ENCODE results near the gene NKAIN1. TPM values are rescaled to one million over a fixed set of nuclear protein-coding genes. Genes with fewer than 3 reads are reported as not detected.
A peak's percentile ranks its signal among the peaks of the same experiment; 100 is the strongest.

Gene NKAIN1
- total RNA-seq, 2 donors from 2014 or later, result not detected

DNA sequence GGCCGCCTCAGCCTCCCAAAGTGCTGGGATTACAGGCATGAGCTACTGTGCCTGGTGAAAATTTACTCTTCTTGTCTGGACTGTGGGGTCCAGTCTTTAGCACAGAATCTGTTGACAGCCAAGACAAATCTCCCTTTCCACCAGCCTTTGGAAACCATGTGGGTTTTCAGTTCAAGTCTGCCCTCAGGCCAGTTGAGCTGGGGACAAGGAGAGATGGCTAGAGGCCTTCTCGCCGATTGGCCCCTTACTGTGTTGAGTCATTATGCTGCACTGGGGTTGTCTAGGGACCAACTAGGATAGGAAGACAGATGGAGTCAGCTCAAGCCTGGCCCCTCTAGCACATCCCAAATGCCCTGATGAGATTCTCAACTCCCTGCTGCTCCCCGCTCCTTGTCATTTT, 8.6 kb upstream of the NKAIN1 start:
- Mint-ChIP-seq H3K4me1 (ENCODE audit: low read depth in 2 of 2) (no peaks in the 10 kb centered on the region), H3K4me3 (no peak overlapping the region), H3K9me3 (no peaks in the 10 kb centered on the region), H3K27me3 (peaks cover 0 to 2% of the 10 kb centered on the region in 2 donors), H3K27ac (no peak overlapping the region), H3K36me3 (no peaks in the 10 kb centered on the region)
- no peak for DNase-seq (ENCODE audit: low spot score)
- ATAC-seq, result no peak

DNA sequence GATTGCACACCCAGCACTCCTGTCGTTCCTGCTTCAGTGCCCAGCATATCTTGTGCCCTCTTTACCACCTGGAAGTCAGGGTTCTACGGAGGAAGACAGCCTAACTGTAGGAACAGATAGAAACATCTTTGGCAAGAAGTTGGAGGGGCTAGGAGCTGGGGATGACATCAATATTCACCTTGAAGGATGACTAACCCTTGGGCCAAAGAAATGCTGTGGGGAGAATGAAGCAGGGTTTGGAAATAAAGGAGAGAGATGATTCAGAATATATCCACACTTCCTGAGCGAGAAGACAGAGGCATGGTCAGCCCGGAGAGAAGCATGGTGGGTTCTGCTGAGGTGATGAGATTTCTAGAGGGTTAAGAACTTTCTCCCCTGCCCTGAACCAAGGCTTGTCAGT, 4.6 kb upstream of the NKAIN1 start:
- peaks cover 15 to 17% of the 10 kb centered on the region in 2 donors for H3K27me3 Mint-ChIP-seq
- no peak overlapping the region for H3K4me3 Mint-ChIP-seq
- no peak overlapping the region for H3K27ac Mint-ChIP-seq
- no peak for DNase-seq (ENCODE audit: low spot score)
- H3K4me1 Mint-ChIP-seq (ENCODE audit: low read depth in 2 of 2), result peaks cover 4 to 6% of the 10 kb centered on the region in 2 donors
- H3K36me3 Mint-ChIP-seq, result no peaks in the 10 kb centered on the region
- ATAC-seq, result no peak
- H3K9me3 Mint-ChIP-seq, result no peaks in the 10 kb centered on the region

DNA sequence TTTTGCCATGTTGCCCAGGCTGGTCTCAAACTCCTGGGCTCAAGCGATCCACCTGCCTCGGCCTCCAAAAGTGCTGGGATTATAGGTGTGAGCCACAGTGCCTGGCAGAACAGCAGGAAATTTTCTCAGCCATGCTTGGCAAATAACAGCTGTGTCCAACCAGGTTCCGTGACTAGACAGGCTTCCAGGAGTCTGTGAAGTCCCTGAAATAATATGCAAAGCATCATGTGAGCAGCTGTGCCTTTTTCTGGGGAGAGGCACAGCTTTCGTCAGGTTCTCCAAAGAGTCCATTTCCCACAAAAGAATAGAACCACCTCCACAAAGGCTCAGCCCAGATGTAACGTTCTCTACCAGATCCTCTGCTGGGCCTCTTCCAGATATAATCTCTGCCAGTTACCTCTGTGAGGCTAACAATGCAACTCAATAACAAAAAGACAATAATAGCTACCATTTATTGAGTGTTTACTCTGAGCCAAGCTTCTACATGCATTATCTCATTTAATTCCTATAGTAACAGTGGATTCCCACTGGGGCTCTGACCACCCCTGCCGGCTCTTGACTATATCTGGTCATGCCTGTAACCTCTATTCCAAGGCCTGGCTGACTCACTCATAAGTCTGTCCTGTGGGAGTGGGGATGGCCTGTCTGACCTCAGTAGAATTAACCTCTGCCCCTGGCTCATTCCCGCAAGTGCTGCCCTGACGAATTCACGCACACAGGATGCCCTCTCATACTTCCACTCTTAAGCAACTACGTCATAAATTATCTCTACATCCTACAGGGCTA, 4.0 kb upstream of the NKAIN1 start:
- Mint-ChIP-seq H3K27me3 (peaks cover 19 to 23% of the 10 kb centered on the region in 2 donors), H3K36me3 (no peaks in the 10 kb centered on the region), H3K27ac (no peak overlapping the region), H3K9me3 (no peaks in the 10 kb centered on the region), H3K4me3 (no peak overlapping the region), H3K4me1 (ENCODE audit: low read depth in 2 of 2) (peaks cover 8 to 10% of the 10 kb centered on the region in 2 donors)
- ATAC-seq, result no peak
- DNase-seq (ENCODE audit: low spot score), result no peak

- no peak overlapping the region for H3K27ac Mint-ChIP-seq
- peaks cover 30 to 35% of the 10 kb centered on the region in 2 donors for H3K27me3 Mint-ChIP-seq
- H3K4me3 Mint-ChIP-seq, result no peak overlapping the region
- peaks cover 9 to 11% of the 10 kb centered on the region in 2 donors for H3K4me1 Mint-ChIP-seq (ENCODE audit: low read depth in 2 of 2)
- no peaks in the 10 kb centered on the region for H3K9me3 Mint-ChIP-seq
- no peaks in the 10 kb centered on the region for H3K36me3 Mint-ChIP-seq
- DNase-seq (ENCODE audit: low spot score), result no peak
- no peak for ATAC-seq
Measured at GRCh38 chr1:31241321-31241720, 1.6 kb upstream of the NKAIN1 start.

DNA sequence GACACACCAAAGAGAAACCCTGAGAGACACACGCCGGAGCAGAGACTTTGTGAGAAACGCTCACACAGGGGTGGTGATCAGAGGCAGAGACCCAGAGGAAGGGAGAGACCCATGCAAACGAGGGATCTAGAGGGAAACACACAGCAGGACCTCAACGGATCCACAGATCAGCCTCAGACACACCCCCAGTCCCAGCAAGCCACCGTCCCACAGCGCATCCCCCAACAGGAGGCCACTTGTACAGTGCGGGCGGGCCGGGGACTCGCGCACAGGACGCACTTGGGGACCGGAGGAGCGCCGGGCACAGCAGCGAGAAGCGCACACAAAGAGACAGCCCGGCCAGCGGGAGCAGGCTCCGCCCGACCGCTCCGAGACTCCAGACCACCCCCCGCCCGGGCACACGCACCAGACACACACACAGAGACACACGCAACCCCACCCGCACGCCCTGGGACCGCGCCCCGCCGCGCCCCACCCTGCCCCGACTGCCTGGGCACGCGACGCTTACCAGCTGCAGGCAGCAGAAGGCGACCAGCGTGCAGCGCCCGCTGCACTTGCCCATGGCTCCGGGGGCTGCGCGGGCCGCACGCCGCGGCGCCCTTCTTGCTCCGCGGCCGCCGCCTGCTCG, 587 bp downstream of the NKAIN1 start:
- ATAC-seq (peak; percentile 37 to 46), DNase-seq (ENCODE audit: low spot score) (no peak)
- no peaks in the 10 kb centered on the region for H3K36me3 Mint-ChIP-seq
- no peaks in the 10 kb centered on the region for H3K9me3 Mint-ChIP-seq
- peak overlapping the region; percentile 26 for H3K4me3 Mint-ChIP-seq
- peaks cover 9 to 11% of the 10 kb centered on the region in 2 donors for H3K4me1 Mint-ChIP-seq (ENCODE audit: low read depth in 2 of 2)
- H3K27ac Mint-ChIP-seq, result no peak overlapping the region
- peaks cover 46 to 52% of the 10 kb centered on the region in 2 donors for H3K27me3 Mint-ChIP-seq

DNA sequence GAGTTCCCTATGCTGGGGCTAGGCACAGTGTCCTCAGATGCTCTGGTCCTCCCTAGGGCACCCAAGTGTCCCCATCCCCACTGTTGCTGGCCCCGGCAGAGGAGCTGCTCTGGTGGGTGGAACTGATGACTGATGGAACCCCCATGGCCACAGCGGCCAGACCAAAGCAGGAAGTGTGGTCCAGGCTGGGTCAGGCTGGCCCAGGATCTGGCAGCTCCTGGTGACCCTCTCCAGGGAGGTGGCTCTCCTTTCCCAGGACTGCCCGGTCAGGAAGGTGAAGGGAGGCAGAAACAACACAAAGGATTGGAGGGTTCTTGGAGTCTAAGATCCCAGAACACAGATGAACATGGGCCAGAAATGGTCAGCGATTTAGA, 1.1 kb downstream of the NKAIN1 start:
- ATAC-seq (no peak), DNase-seq (ENCODE audit: low spot score) (no peak)
- H3K4me3 Mint-ChIP-seq, result peak overlapping the region; percentile 26
- no peak overlapping the region for H3K27ac Mint-ChIP-seq
- H3K27me3 Mint-ChIP-seq, result peaks cover 45 to 52% of the 10 kb centered on the region in 2 donors
- H3K9me3 Mint-ChIP-seq, result no peaks in the 10 kb centered on the region
- peaks cover 9 to 11% of the 10 kb centered on the region in 2 donors for H3K4me1 Mint-ChIP-seq (ENCODE audit: low read depth in 2 of 2)
- no peaks in the 10 kb centered on the region for H3K36me3 Mint-ChIP-seq

GRCh38 chr1:31234870-31235269, 4.8 kb downstream of the NKAIN1 start:
- no peaks in the 10 kb centered on the region for H3K36me3 Mint-ChIP-seq
- ATAC-seq (no peak), DNase-seq (ENCODE audit: low spot score) (no peak)
- H3K27me3 Mint-ChIP-seq, result peaks cover 32 to 35% of the 10 kb centered on the region in 2 donors
- no peak overlapping the region for H3K27ac Mint-ChIP-seq
- H3K4me1 Mint-ChIP-seq (ENCODE audit: low read depth in 2 of 2), result peaks cover 5 to 6% of the 10 kb centered on the region in 2 donors
- H3K4me3 Mint-ChIP-seq, result no peak overlapping the region
- H3K9me3 Mint-ChIP-seq, result no peaks in the 10 kb centered on the region

DNA sequence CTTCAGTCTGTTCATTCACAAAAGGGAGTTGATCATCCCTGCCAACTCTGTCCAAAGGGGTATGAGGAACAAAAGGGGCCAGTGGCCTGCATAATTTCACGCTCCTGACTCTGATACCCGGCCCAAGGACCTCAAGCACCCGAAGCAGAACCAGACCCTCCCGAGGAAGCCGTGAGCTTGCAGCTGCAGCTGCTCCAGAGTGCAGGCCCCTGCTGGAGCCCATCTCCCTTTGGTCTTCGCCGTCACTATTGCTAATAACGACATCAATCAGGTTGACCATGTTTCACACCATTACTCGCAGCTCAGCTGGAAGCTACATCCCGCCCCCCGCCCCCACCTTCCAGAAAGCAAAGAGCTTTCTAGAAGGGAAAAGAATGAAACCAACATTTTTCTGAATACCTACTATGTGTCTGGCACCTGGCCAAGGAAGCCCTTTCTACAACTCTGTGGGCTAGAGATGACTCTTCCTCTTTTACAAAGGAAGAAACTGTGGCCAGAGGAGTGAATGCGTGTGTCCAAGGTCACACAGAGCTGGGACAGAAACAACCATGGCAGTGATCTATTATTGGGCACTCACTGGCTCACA, 5.5 kb downstream of the NKAIN1 start:
- no peak overlapping the region for H3K27ac Mint-ChIP-seq
- DNase-seq (ENCODE audit: low spot score) (no peak), ATAC-seq (no peak)
- H3K4me1 Mint-ChIP-seq (ENCODE audit: low read depth in 2 of 2), result peaks cover 5 to 6% of the 10 kb centered on the region in 2 donors
- no peaks in the 10 kb centered on the region for H3K36me3 Mint-ChIP-seq
- no peak overlapping the region for H3K4me3 Mint-ChIP-seq
- H3K27me3 Mint-ChIP-seq, result peaks cover 32 to 34% of the 10 kb centered on the region in 2 donors
- H3K9me3 Mint-ChIP-seq, result no peaks in the 10 kb centered on the region

DNA sequence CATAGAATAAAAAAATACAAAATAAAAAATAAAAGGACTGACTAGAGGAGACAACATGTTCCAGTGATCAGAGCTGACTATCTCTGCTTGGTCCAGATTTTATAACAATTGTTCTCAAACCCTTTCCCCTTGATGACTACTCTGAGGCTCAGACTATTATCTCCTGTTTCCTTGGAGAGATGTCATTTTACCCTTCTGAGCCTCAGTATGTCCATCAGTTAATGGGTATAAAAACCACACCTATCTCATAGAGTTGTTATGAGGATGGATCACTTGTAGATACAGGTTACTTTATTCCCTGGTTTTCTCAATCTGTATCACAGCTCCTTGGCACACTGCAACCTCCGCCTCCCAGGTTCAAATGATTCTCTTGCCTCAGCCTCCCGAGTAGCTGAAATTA, 7.0 kb downstream of the NKAIN1 start:
- no peak overlapping the region for H3K27ac Mint-ChIP-seq
- no peaks in the 10 kb centered on the region for H3K4me1 Mint-ChIP-seq (ENCODE audit: low read depth in 2 of 2)
- DNase-seq (ENCODE audit: low spot score) (no peak), ATAC-seq (no peak)
- no peak overlapping the region for H3K4me3 Mint-ChIP-seq
- H3K27me3 Mint-ChIP-seq, result peaks cover 20% of the 10 kb centered on the region in 2 donors
- H3K9me3 Mint-ChIP-seq, result no peaks in the 10 kb centered on the region
- no peaks in the 10 kb centered on the region for H3K36me3 Mint-ChIP-seq

DNA sequence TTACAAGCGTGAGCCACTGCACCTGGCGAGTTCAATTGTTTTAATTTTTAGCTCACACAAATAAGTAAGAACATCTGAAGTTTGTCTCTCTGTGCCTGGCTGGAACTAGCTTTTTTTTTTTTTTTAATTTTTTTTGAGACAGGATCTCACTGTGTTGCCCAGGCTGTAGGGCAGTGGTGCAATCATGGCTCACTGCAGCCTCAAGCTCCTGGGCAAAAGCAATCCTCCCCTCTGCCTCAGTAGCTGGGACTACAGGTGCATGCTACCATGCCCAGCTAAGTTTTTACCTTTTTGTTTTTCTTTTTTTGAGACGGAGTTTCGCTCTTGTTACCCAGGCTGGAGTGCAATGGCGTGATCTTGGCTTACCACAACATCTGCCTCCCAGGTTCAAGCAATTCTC, 7.9 kb downstream of the NKAIN1 start:
- Mint-ChIP-seq H3K9me3 (no peaks in the 10 kb centered on the region), H3K4me3 (no peak overlapping the region), H3K27ac (no peak overlapping the region), H3K27me3 (peaks cover 17 to 19% of the 10 kb centered on the region in 2 donors), H3K36me3 (no peaks in the 10 kb centered on the region), H3K4me1 (ENCODE audit: low read depth in 2 of 2) (no peaks in the 10 kb centered on the region)
- DNase-seq (ENCODE audit: low spot score) (no peak), ATAC-seq (no peak)

DNA sequence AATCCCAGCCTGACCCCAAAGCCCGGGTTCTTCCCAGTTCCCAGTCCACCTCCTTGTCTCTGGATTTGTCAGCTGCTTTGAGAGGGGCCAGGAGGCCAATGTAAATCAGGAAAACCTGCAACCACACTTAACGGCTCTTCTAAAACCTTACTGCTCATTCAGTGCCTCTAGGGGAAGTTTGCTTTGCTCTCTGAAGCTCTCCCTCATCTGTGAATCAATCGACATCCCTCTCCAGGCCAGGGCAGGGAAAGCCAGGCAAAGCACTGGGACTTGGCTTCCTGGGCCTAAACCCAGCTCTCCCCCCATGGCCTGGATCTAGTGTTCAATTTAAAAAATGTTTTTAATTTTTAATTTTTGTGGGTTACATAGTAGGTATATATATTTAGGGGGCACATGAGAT, 9.3 kb downstream of the NKAIN1 start:
- Mint-ChIP-seq H3K9me3 (no peaks in the 10 kb centered on the region), H3K27ac (no peak overlapping the region), H3K4me3 (no peak overlapping the region), H3K36me3 (no peaks in the 10 kb centered on the region), H3K27me3 (peaks cover 10 to 13% of the 10 kb centered on the region in 2 donors), H3K4me1 (ENCODE audit: low read depth in 2 of 2) (no peaks in the 10 kb centered on the region)
- ATAC-seq (no peak), DNase-seq (ENCODE audit: low spot score) (no peak)

- no peaks in the 10 kb centered on the region for H3K9me3 Mint-ChIP-seq
- H3K36me3 Mint-ChIP-seq, result no peaks in the 10 kb centered on the region
- DNase-seq (ENCODE audit: low spot score) (no peak), ATAC-seq (no peak)
- H3K4me1 Mint-ChIP-seq (ENCODE audit: low read depth in 2 of 2), result no peaks in the 10 kb centered on the region
- no peak overlapping the region for H3K27ac Mint-ChIP-seq
- no peak overlapping the region for H3K4me3 Mint-ChIP-seq
- no peaks in the 10 kb centered on the region for H3K27me3 Mint-ChIP-seq
Measured at GRCh38 chr1:31228986-31229385, 10.7 kb downstream of the NKAIN1 start.

DNA sequence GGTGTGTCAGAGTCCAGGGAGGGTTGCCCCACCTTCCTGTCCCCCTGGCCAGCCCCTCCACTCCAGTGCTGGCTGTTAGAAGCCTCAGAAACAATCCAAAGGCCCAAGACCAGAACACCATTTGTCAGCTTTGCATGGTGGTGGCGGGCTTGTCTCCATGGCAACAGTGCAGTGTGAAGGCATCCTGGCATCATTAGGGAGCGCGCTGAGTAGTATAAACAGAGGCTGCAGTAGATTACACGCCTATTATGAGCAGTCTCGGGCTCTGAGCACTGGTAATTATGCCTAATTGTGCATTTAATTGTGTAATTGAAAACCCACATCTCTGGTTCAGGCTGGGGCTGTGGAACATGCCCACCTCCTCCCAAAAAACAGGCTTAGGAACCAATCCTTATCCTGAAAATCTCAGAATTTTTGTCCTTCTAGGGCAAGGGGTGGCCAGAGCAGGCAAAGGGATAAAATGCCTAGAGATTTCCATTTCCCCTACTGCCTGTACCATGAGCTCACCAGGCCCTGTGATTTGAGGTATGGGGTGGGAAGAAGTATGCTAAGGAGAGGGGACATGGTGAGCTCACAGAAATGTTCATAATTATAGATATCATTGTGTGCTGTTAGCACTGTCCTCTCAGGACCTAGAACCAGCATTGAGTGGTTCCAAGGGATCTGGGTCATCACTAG, 11.7 kb downstream of the NKAIN1 start:
- no peaks in the 10 kb centered on the region for H3K4me1 Mint-ChIP-seq (ENCODE audit: low read depth in 2 of 2)
- no peaks in the 10 kb centered on the region for H3K36me3 Mint-ChIP-seq
- no peak overlapping the region for H3K4me3 Mint-ChIP-seq
- H3K27me3 Mint-ChIP-seq, result no peaks in the 10 kb centered on the region
- DNase-seq (ENCODE audit: low spot score), result no peak
- no peak overlapping the region for H3K27ac Mint-ChIP-seq
- peak in 1 of 2 donors; percentile 25 for ATAC-seq
- H3K9me3 Mint-ChIP-seq, result no peaks in the 10 kb centered on the region

GRCh38 chr1:31224068-31224467, 15.6 kb downstream of the NKAIN1 start:
- Mint-ChIP-seq H3K36me3 (no peaks in the 10 kb centered on the region), H3K4me1 (ENCODE audit: low read depth in 2 of 2) (no peaks in the 10 kb centered on the region), H3K4me3 (no peak overlapping the region), H3K27me3 (no peaks in the 10 kb centered on the region), H3K9me3 (no peaks in the 10 kb centered on the region), H3K27ac (no peak overlapping the region)
- ATAC-seq (no peak), DNase-seq (ENCODE audit: low spot score) (no peak)

Data from natural killer cell treated with Interleukin-12 subunit alpha and Interleukin-12 subunit beta and Interleukin-15 and Interleukin-18, amount 100 ng/mL, for 72 hours (primary cell).